IMR-90 (cell line): ENCODE data around the gene COL5A1. TPM values are rescaled to one million over a fixed set of nuclear protein-coding genes. Genes with fewer than 3 reads are reported as not detected.

ENCODE experiments used
- ATAC-seq: fragments of 200-7000 bp; cut with Tn5 transposase; 2 replicates; pipeline ENCODE4 v1.9.1; 2020; ENCODE audit warnings: low read depth, mild to moderate bottlenecking, moderate library complexity
- BruUV-seq: library from RNA; stranded (reverse); fragments of 400-500 nt; replicated peaks from 2 replicates; lab custom pipeline; 2021; lab: Mats Ljungman, UMichigan
- CTCF ChIA-PET: fragments of 300-600 bp; formaldehyde crosslinking; extraction: SDS; loops from one replicate; lab custom pipeline; 2021; ENCODE audit warnings: antibody characterized with exemption; lab: Yijun Ruan, JAX
- POLR2A ChIA-PET: fragments of 300-600 bp; sonication (Branson Sonifier 250); formaldehyde crosslinking; loops from one replicate; lab custom pipeline; 2022; ENCODE audit warnings: antibody characterized with exemption; ENCODE audit not compliant: unreplicated experiment; lab: Charles Lee
- DNase-seq: peaks from one replicate; pipeline ENCODE4 v3.0.0; 2013
- H2AFZ ChIP-seq: replicated peaks from 2 replicates; pipeline ENCODE3; 2013; ENCODE audit warnings: low read length, mild to moderate bottlenecking; ENCODE audit not compliant: poor library complexity
- H2AK5ac ChIP-seq: 2 replicates; pipeline ENCODE4 v1.6.1; 2013; ENCODE audit warnings: low read depth, low read length, inconsistent platforms
- H2AK9ac ChIP-seq: replicated peaks from 2 replicates; pipeline ENCODE3; 2013; ENCODE audit warnings: mild to moderate bottlenecking, low read depth, low read length, moderate library complexity; ENCODE audit not compliant: poor library complexity
- H2BK120ac ChIP-seq: 2 replicates; pipeline ENCODE4 v1.6.1; 2013; ENCODE audit warnings: low read depth, low read length, inconsistent platforms
- H2BK15ac ChIP-seq: 3 replicates; pipeline ENCODE4 v1.6.1; 2013; ENCODE audit warnings: low read depth, low read length, inconsistent platforms
- H2BK20ac ChIP-seq: 2 replicates; pipeline ENCODE4 v1.6.1; 2013; ENCODE audit warnings: low read depth, mild to moderate bottlenecking, inconsistent platforms, low read length, moderate library complexity
- H2BK5ac ChIP-seq: 2 replicates; pipeline ENCODE4 v1.6.1; 2013; ENCODE audit warnings: mild to moderate bottlenecking, low read depth, low read length, inconsistent platforms; ENCODE audit not compliant: poor library complexity, severe bottlenecking
- H3K14ac ChIP-seq: replicated peaks from 2 replicates; pipeline ENCODE4 v1.6.1; 2013; ENCODE audit warnings: low read depth, low read length, inconsistent platforms
- H3K18ac ChIP-seq: 2 replicates; pipeline ENCODE4 v1.6.1; 2013; ENCODE audit warnings: low read depth, low read length, control low read depth
- H3K23ac ChIP-seq: 2 replicates; pipeline ENCODE4 v1.6.1; 2013; ENCODE audit warnings: low read depth, low read length, inconsistent platforms
- H3K27ac ChIP-seq: 2 replicates; pipeline ENCODE4 v1.5.1; 2013; ENCODE audit warnings: mild to moderate bottlenecking, control low read depth, low read length; ENCODE audit not compliant: insufficient read depth
- H3K27me3 ChIP-seq: 2 replicates; pipeline ENCODE4 v1.6.1; 2013; ENCODE audit warnings: low read length; ENCODE audit not compliant: control insufficient read depth, insufficient read depth
- H3K36me3 ChIP-seq: 2 replicates; pipeline ENCODE4 v1.6.1; 2013; ENCODE audit warnings: low read length, mixed read lengths; ENCODE audit not compliant: control insufficient read depth, insufficient read depth
- H3K4ac ChIP-seq: 2 replicates; pipeline ENCODE4 v1.6.1; 2013; ENCODE audit warnings: low read depth, low read length, inconsistent platforms
- H3K4me1 ChIP-seq: 2 replicates; pipeline ENCODE4 v1.6.1; 2013; ENCODE audit warnings: low read length, mixed read lengths; ENCODE audit not compliant: control insufficient read depth, insufficient read depth
- H3K4me2 ChIP-seq: 2 replicates; pipeline ENCODE4 v1.6.1; 2013; ENCODE audit warnings: low read depth, mild to moderate bottlenecking, control low read depth, low read length, moderate library complexity
- H3K4me3 ChIP-seq: 2 replicates; pipeline ENCODE4 v1.5.1; 2013; ENCODE audit warnings: low read depth, mild to moderate bottlenecking, control low read depth, low read length, moderate library complexity; ENCODE audit not compliant: insufficient read depth
- H3K56ac ChIP-seq: 2 replicates; pipeline ENCODE4 v1.6.1; 2013; ENCODE audit warnings: low read length, inconsistent platforms; ENCODE audit not compliant: insufficient read depth; ENCODE audit errors: extremely low read depth
- H3K79me1 ChIP-seq, 2 experiments: 2 replicates each; pipeline ENCODE4 v1.6.1; 2013; ENCODE audit warnings: low read length in 2 of 2, inconsistent platforms in 1 of 2, low read depth in 1 of 2
- H3K9ac ChIP-seq: 2 replicates; pipeline ENCODE4 v1.6.1; 2013; ENCODE audit warnings: low read depth, low read length, control low read depth
- H3K9me1 ChIP-seq: 2 replicates; pipeline ENCODE4 v1.6.1; 2013; ENCODE audit warnings: low read length, inconsistent platforms; ENCODE audit not compliant: insufficient read depth
- H3K9me3 ChIP-seq: 2 replicates; pipeline ENCODE4 v1.6.1; 2013; ENCODE audit warnings: low read length; ENCODE audit not compliant: control insufficient read depth, insufficient read depth
- H4K20me1 ChIP-seq: 2 replicates; pipeline ENCODE4 v1.6.1; 2013; ENCODE audit warnings: low read length, inconsistent platforms; ENCODE audit not compliant: insufficient read depth
- H4K5ac ChIP-seq: 2 replicates; pipeline ENCODE4 v1.6.1; 2013; ENCODE audit warnings: mild to moderate bottlenecking, low read depth, low read length, control low read depth
- H4K8ac ChIP-seq, 2 experiments: 2 replicates each; pipeline ENCODE4 v1.6.1; 2013; ENCODE audit warnings: low read depth in 2 of 2, low read length in 2 of 2, control low read depth in 1 of 2, inconsistent platforms in 1 of 2
- H4K91ac ChIP-seq: 2 replicates; pipeline ENCODE4 v1.6.1; 2013; ENCODE audit warnings: low read depth, low read length, inconsistent platforms; ENCODE audit not compliant: insufficient read depth
- MAFK ChIP-seq: IDR thresholded peaks from 2 replicates; pipeline ENCODE4 v1.6.1; 2012; ENCODE audit warnings: low read depth, low read length, improper control_type of control experiment
- WGBS, 2 experiments: methylation state at CpG; one replicate each; pipeline versions ENCODE4 v1.1.5 to v1.1.7; 2013; ENCODE audit warnings: missing lambda C conversion rate in 2 of 2; ENCODE audit not compliant: insufficient read length in 1 of 2; ENCODE audit errors: extremely low coverage in 2 of 2; 5-methylcytosine and 5-hydroxymethylcytosine counted together
- dilution Hi-C: fragments of 300-500 bp; cut with HindIII; formaldehyde crosslinking; loops from one replicate; pipeline ENCODE4 v1.14.3; 2018; ENCODE audit warnings: low sequenced_read_pairs; ENCODE audit not compliant: unreplicated experiment
- in situ Hi-C: fragments of 300-500 bp; cut with MboI; formaldehyde crosslinking; loops from 3 replicates; pipeline ENCODE4 v1.14.3; 2019; ENCODE audit warnings: low sequenced_read_pairs, inconsistent platforms, mixed read lengths
- intact Hi-C: fragments of 100-400 bp; cut with micrococcal nuclease; formaldehyde crosslinking; loops from 2 replicates; pipeline ENCODE4 v1.10.0; 2022
- polyA plus RNA-seq, 3 experiments: library from polyadenylated mRNA; depleted of rRNA; stranded (reverse); fragments of >200 nt; gene quantifications; 2 replicates each; pipeline ENCODE4 v1.2.3, GENCODE V29; 2012; ENCODE audit warnings: low replicate concordance in 1 of 3
- total RNA-seq: library from RNA; depleted of rRNA; stranded (reverse); fragments of >200 nt; gene quantifications from 2 replicates; pipeline ENCODE4 v1.2.3, GENCODE V29; 2012
- TF ChIP-seq, protein P1 (sequence below): conservative IDR thresholded peaks from 2 replicates; pipeline ENCODE4 v1.5.1; 2012; ENCODE audit warnings: mild to moderate bottlenecking, low read depth, low read length, improper control_type of control experiment

The COL5A1 gene
- total and polyA plus RNA-seq, 2 of the 4 experiments (the other 2 are of a cell fraction) = 19.2 to 173 TPM

GRCh38 chr9:134850611-134851010, 209.0 kb downstream of the COL5A1 start:
- ATAC-seq = no peak
- intact Hi-C loops (no loop called here), dilution Hi-C loops (no loop called here), in situ Hi-C loops (no loop called here)
- no peak overlapping the region for H2BK120ac ChIP-seq
- no peak overlapping the region for H2AK9ac ChIP-seq
- no peak for DNase-seq
- H3K4me1 ChIP-seq = no peaks in the 10 kb centered on the region
- H4K20me1 ChIP-seq = peaks cover 1% of the 10 kb centered on the region; the same call in 1 of the 2 replicates
- no peak overlapping the region for H3K4ac ChIP-seq
- no peak overlapping the region for H3K14ac ChIP-seq
- no peak overlapping the region for H3K27ac ChIP-seq
- H3K4me3 ChIP-seq = no peak overlapping the region
- peaks cover 5% of the 10 kb centered on the region; the same call in 1 of the 2 replicates for H3K36me3 ChIP-seq
- CTCF ChIA-PET = no interaction called here
- no peak overlapping the region for H3K23ac ChIP-seq
- no peak overlapping the region for H3K18ac ChIP-seq
- H3K56ac ChIP-seq = no peak overlapping the region
- no peak overlapping the region for H3K4me2 ChIP-seq
- no peaks in the 10 kb centered on the region for H3K27me3 ChIP-seq
- no peak overlapping the region for H2AK5ac ChIP-seq
- no peak overlapping the region for H2BK20ac ChIP-seq
- no peak overlapping the region for H4K5ac ChIP-seq
- no peak overlapping the region for H3K9ac ChIP-seq
- no peak overlapping the region for H2BK15ac ChIP-seq
- H4K91ac ChIP-seq = no peak overlapping the region
- H3K79me1 ChIP-seq = no peaks in the 10 kb centered on the region
- H3K9me3 ChIP-seq = peaks cover 11% of the 10 kb centered on the region
- H2AFZ ChIP-seq = no peak overlapping the region
- no peak overlapping the region for H4K8ac ChIP-seq
- WGBS, 2 experiments = 100% methylated on average over 4 of the region's 9 CpGs; no CpG with 5 or more reads in 1 of the 2 experiments
- BruUV-seq = no TSS peak
- POLR2A ChIA-PET = no interaction called here
- peaks cover 8% of the 10 kb centered on the region; the same call in 1 of the 2 replicates for H3K9me1 ChIP-seq
- TF ChIP-seq, protein P1, sequence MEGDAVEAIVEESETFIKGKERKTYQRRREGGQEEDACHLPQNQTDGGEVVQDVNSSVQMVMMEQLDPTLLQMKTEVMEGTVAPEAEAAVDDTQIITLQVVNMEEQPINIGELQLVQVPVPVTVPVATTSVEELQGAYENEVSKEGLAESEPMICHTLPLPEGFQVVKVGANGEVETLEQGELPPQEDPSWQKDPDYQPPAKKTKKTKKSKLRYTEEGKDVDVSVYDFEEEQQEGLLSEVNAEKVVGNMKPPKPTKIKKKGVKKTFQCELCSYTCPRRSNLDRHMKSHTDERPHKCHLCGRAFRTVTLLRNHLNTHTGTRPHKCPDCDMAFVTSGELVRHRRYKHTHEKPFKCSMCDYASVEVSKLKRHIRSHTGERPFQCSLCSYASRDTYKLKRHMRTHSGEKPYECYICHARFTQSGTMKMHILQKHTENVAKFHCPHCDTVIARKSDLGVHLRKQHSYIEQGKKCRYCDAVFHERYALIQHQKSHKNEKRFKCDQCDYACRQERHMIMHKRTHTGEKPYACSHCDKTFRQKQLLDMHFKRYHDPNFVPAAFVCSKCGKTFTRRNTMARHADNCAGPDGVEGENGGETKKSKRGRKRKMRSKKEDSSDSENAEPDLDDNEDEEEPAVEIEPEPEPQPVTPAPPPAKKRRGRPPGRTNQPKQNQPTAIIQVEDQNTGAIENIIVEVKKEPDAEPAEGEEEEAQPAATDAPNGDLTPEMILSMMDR = no peak
- TF ChIP-seq MAFK = no peak
- H2BK5ac ChIP-seq = no peak overlapping the region
